ENCODE data around the gene NDUFV1. TPM values are rescaled to one million over a fixed set of nuclear protein-coding genes. Genes with fewer than 3 reads are reported as not detected.

Gene NDUFV1
- total and polyA plus RNA-seq, 9 of the 15 experiments (the other 6 are each of a cell fraction or from before 2014, with no cell fraction given), result 10.8 to 423 (median 209) TPM

DNA sequence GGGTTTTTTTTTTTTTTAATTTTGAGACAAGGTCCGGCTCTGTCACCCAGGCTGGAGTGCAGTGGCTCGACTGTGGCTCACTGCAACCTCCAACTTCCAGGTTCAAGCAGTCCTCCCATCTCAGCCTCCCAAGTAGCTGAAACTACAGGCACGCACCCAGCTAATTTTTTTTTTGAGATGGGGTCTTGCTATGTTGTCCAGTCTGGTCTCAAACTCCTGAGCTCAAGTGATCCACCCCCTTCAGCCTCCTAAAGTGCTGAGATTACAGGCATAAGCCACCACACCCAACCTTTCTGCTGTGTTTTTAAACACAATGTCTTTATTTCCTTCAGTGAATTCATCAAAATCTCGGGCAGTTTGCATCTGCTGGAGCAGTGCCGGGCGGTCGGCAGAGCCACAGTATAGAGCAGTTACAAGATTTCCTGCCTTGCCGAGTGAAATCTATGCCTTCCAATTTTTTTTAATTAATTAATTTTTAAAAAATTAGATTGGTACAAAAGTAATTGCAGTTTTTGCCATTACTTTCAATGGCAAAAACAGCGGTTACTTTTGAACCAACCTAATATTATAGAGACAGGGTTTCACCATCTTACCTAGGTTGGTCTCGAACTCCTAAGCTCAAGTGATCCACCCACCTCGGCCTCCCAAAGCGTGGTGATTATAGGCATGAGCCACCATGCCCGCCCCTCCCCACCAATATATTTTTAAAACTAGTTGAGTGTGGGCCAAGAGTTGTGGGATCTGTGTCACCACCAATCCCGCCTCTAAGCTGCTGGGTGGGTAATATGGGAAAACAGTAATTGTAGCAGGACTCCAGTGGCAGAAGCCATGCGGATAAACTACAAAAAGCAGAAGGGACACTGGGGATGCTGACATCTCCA, 46.5 kb downstream of the NDUFV1 start:
- FAIRE-seq (no peak), ATAC-seq (no peak), DNase-seq (ENCODE audit: extremely low read depth in 1 of 4, low spot score in 3 of 4) (no peak)
- no peak overlapping the region for H3K4me3 ChIP-seq
- peaks cover 3% of the 10 kb centered on the region; the same call in 1 of the 2 replicates for H4K20me1 ChIP-seq (replicated peaks; ENCODE audit: control insufficient read depth, insufficient read depth, low read length)
- ChIA-PET POLR2A (no interaction called here), CTCF (ENCODE audit: low intra/inter-chr PET ratio) (no interaction called here)
- TF ChIP-seq ZNF121 (CRISPR knock-in tag; conservative IDR thresholded peaks at IDR 0.05) (peak; percentile 91), PURB (CRISPR knock-in tag; IDR thresholded peaks at IDR 0.05; ENCODE audit: low read depth) (no peak)
- 26% methylated on average over 15 of the region's 15 CpGs for WGBS (ENCODE audit: insufficient coverage, low coverage, missing lambda C conversion rate)
- no TSS peak for BruUV-seq (replicated peaks)
- in situ Hi-C loops (cut with MboI), result loop anchor here (5.0 kb wide), 1 partner anchor 81 kb away; no protein-coding TSS in a partner anchor
- peaks cover 2 to 23% of the 10 kb centered on the region in 2 experiments; a peak in 4 of 5 replicates for H3K27me3 ChIP-seq (ENCODE audit: control insufficient read depth in 2 of 2, insufficient read depth in 2 of 2, low read length in 2 of 2)
- H3K4me1 ChIP-seq (replicated peaks in 1 of 2; ENCODE audit: control insufficient read depth in 2 of 2, insufficient read depth in 2 of 2, low read length in 2 of 2), result peaks cover 0 to 12% of the 10 kb centered on the region in 2 experiments; a peak in 1 of 5 replicates
- H3K4me2 ChIP-seq (ENCODE audit: insufficient read depth, low read length), result no peak overlapping the region
- H3K9me1 ChIP-seq (ENCODE audit: control insufficient read depth, insufficient read depth, low read length), result no peaks in the 10 kb centered on the region
- H3K27ac ChIP-seq (ENCODE audit: extremely low read depth, low read depth, low read length), result no peak overlapping the region
- H3K36me3 ChIP-seq (ENCODE audit: control insufficient read depth, insufficient read depth, low read length), result no peaks in the 10 kb centered on the region
- H3K9me3 ChIP-seq (replicated peaks; ENCODE audit: control insufficient read depth, insufficient read depth, low read depth, low read length), result no peaks in the 10 kb centered on the region; the same call in none of the 2 replicates
- no peaks in the 10 kb centered on the region for H3K79me2 ChIP-seq (ENCODE audit: control insufficient read depth, insufficient read depth, low read length)
- H2AFZ ChIP-seq (ENCODE audit: low read depth, low read length), result no peak overlapping the region
- H3K9ac ChIP-seq (ENCODE audit: insufficient read depth in 1 of 2, low read depth in 2 of 2, low read length in 2 of 2), result no peak overlapping the region
- intact Hi-C loops (cut with micrococcal nuclease), result no loop called here

- WGBS (ENCODE audit: insufficient coverage, low coverage, missing lambda C conversion rate), result 24% methylated on average over 9 of the region's 9 CpGs
- Histone ChIP-seq H3K27me3 (ENCODE audit: control insufficient read depth in 2 of 2, insufficient read depth in 2 of 2, low read length in 2 of 2) (peaks cover 2 to 23% of the 10 kb centered on the region in 2 experiments; a peak in 4 of 5 replicates), H3K4me3 (no peak overlapping the region), H3K9me3 (replicated peaks; ENCODE audit: control insufficient read depth, insufficient read depth, low read depth, low read length) (no peaks in the 10 kb centered on the region; the same call in none of the 2 replicates), H2AFZ (ENCODE audit: low read depth, low read length) (0 out of 2 replicates have a peak overlapping the region, but pooled peaks have one; percentile 3), H3K36me3 (ENCODE audit: control insufficient read depth, insufficient read depth, low read length) (no peaks in the 10 kb centered on the region), H3K9ac (ENCODE audit: insufficient read depth in 1 of 2, low read depth in 2 of 2, low read length in 2 of 2) (no peak overlapping the region), H3K4me1 (replicated peaks in 1 of 2; ENCODE audit: control insufficient read depth in 2 of 2, insufficient read depth in 2 of 2, low read length in 2 of 2) (peaks cover 0 to 8% of the 10 kb centered on the region in 2 experiments; a peak in 1 of 5 replicates), H3K9me1 (ENCODE audit: control insufficient read depth, insufficient read depth, low read length) (no peaks in the 10 kb centered on the region), H3K4me2 (ENCODE audit: insufficient read depth, low read length) (no peak overlapping the region), H3K79me2 (ENCODE audit: control insufficient read depth, insufficient read depth, low read length) (no peaks in the 10 kb centered on the region), H4K20me1 (replicated peaks; ENCODE audit: control insufficient read depth, insufficient read depth, low read length) (peaks cover 3% of the 10 kb centered on the region; the same call in 1 of the 2 replicates), H3K27ac (ENCODE audit: extremely low read depth, low read depth, low read length) (no peak overlapping the region)
- intact Hi-C loops (cut with micrococcal nuclease) (no loop called here), in situ Hi-C loops (cut with MboI) (loop anchor here (5.0 kb wide), 1 partner anchor 82 kb away; no protein-coding TSS in a partner anchor)
- FAIRE-seq, result no peak
- no peak for DNase-seq (ENCODE audit: extremely low read depth in 1 of 4, low spot score in 3 of 4)
- POLR2A ChIA-PET, result interaction anchor here (1.0 kb wide), 1 partner anchor 11 kb away, joined by 3 read pairs; no protein-coding TSS in a partner anchor
- no TSS peak for BruUV-seq (replicated peaks)
- CTCF ChIA-PET (ENCODE audit: low intra/inter-chr PET ratio), result no interaction called here
- no peak for ATAC-seq
- TF ChIP-seq, protein P1, sequence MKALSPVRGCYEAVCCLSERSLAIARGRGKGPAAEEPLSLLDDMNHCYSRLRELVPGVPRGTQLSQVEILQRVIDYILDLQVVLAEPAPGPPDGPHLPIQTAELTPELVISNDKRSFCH (CRISPR knock-in tag; IDR thresholded peaks at IDR 0.05), result no peak
- TF ChIP-seq, protein P1 (tag; IDR thresholded peaks at IDR 0.05), result no peak
- TF ChIP-seq TRIM24 (IDR thresholded peaks at IDR 0.05) (no peak), KDM4B (IDR thresholded peaks at IDR 0.05; ENCODE audit: borderline replicate concordance in 2 of 2, low read depth in 1 of 2) (no peak), CBFA2T3 (IDR thresholded peaks at IDR 0.05) (no peak), XRCC3 (IDR thresholded peaks at IDR 0.05) (no peak), NCOA6 (IDR thresholded peaks at IDR 0.05) (no peak), SMARCA5 (IDR thresholded peaks at IDR 0.05) (no peak)
- TF ChIP-seq, protein P2, sequence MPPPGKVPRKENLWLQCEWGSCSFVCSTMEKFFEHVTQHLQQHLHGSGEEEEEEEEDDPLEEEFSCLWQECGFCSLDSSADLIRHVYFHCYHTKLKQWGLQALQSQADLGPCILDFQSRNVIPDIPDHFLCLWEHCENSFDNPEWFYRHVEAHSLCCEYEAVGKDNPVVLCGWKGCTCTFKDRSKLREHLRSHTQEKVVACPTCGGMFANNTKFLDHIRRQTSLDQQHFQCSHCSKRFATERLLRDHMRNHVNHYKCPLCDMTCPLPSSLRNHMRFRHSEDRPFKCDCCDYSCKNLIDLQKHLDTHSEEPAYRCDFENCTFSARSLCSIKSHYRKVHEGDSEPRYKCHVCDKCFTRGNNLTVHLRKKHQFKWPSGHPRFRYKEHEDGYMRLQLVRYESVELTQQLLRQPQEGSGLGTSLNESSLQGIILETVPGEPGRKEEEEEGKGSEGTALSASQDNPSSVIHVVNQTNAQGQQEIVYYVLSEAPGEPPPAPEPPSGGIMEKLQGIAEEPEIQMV (tag; conservative IDR thresholded peaks at IDR 0.05; ENCODE audit: low read depth), result no peak
These were observed 47.5 kb downstream of the NDUFV1 start for GRCh38 chr11:67654225-67654624.
